ENCODE results near the gene DTNBP1.
A peak's percentile ranks its signal among the peaks of the same experiment; 100 is the strongest.
"Not testable (repeated sequence)": the region's sequence is repeated elsewhere in the genome, so short reads cannot be mapped to it uniquely, and the experiment has no call there.

Gene DTNBP1

DNA sequence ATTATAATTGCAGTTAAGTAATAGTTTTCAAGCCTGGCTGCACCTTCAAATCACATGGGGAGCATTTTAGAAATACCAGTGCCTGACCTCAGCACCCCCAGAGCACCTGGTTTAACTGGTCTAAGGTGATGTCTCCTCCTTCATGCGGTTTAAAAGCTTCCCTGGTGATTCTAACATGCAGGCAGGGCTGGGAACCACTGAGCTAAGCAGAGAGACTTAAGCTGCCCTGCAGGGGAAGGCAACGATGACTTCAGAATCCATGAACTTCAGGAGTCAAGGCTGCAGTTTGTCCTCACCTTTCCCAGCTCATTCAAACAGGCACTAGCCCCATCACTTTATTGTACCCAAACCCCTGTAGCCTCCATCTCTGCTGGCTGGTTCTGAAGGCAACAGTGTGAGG is 6.1 kb upstream of the DTNBP1 start:
- Histone ChIP-seq H3K36me3 (replicated peaks; ENCODE audit: insufficient read depth, low read length) (no peaks in the 10 kb centered on the region), H3K27ac (ENCODE audit: low read length) (no peak overlapping the region), H2AFZ (ENCODE audit: low read length) (no peak overlapping the region), H3K27me3 (replicated peaks; ENCODE audit: insufficient read depth, low read length) (no peaks in the 10 kb centered on the region), H3K4me2 (ENCODE audit: low read depth, low read length) (no peak overlapping the region), H4K20me1 (ENCODE audit: insufficient read depth, low read length) (no peaks in the 10 kb centered on the region), H3K9me3 (replicated peaks; ENCODE audit: insufficient read depth, low read length) (no peaks in the 10 kb centered on the region), H3F3A (ENCODE audit: insufficient read depth, low read length) (no peaks in the 10 kb centered on the region), H3K9ac (ENCODE audit: low read length) (no peak overlapping the region), H3K79me2 (ENCODE audit: low read length) (no peaks in the 10 kb centered on the region), H3K4me3 (ENCODE audit: low read length) (no peak overlapping the region), H3K9me2 (replicated peaks; ENCODE audit: insufficient read depth, low read length) (no peaks in the 10 kb centered on the region), H3K4me1 (ENCODE audit: low read length) (no peaks in the 10 kb centered on the region)
- no peak for TF ChIP-seq EZH2phosphoT487 (IDR thresholded peaks at IDR 0.05; ENCODE audit: low read length)
- no peak for DNase-seq

DNA sequence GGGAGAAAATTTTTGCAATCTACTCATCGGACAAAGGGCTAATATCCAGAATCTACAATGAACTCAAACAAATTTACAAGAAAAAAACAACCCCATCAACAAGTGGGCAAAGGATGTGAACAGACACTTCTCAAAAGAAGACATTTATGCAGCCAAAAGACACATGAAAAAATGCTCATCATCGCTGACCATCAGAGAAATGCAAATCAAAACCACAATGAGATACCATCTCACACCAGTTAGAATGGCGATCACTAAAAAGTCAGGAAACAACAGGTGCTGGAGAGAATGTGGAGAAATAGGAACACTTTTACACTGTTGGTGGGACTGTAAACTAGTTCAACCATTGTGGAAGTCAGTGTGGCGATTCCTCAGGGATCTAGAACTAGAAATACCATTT is 4.1 kb upstream of the DTNBP1 start:
- H3K9ac ChIP-seq (ENCODE audit: low read length); H3K27me3 ChIP-seq (replicated peaks; ENCODE audit: insufficient read depth, low read length); H3F3A ChIP-seq (ENCODE audit: insufficient read depth, low read length): not testable (repeated sequence)

DNA sequence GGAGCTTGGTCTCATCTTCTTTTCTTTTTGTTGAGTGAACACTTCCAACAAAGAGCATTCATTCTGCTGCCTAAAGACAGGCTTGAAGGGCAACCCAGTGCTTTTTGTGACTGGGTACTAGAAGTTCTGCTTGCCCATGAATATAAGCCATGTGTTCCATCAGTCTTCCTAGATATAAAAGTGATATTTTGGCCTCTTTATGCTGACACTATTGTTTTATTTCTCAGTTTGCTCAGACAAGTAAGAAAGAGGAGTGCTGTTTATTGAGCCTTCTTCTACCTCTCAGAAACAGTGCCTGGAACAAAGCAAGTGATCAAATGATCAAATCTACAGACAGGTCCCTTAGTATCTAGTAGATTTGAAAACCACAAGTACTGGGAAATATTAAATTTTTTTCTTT is 2.4 kb upstream of the DTNBP1 start:
- H3K27ac ChIP-seq (ENCODE audit: low read length) = no peak overlapping the region
- peaks cover 16% of the 10 kb centered on the region for H3K79me2 ChIP-seq (ENCODE audit: low read length)
- DNase-seq = no peak
- no peaks in the 10 kb centered on the region for H3K27me3 ChIP-seq (replicated peaks; ENCODE audit: insufficient read depth, low read length)
- no peaks in the 10 kb centered on the region for H4K20me1 ChIP-seq (ENCODE audit: insufficient read depth, low read length)
- H3K9ac ChIP-seq (ENCODE audit: low read length) = no peak overlapping the region
- no peaks in the 10 kb centered on the region for H3K9me2 ChIP-seq (replicated peaks; ENCODE audit: insufficient read depth, low read length)
- peaks cover 11% of the 10 kb centered on the region; the same call in 1 of the 2 replicates for H3F3A ChIP-seq (ENCODE audit: insufficient read depth, low read length)
- no peak for TF ChIP-seq CTCF (IDR thresholded peaks at IDR 0.05; ENCODE audit: low read length)
- TF ChIP-seq EZH2 (optimal IDR thresholded peaks at IDR 0.05; ENCODE audit: low read depth, low read length) = no peak
- TF ChIP-seq EZH2phosphoT487 (IDR thresholded peaks at IDR 0.05; ENCODE audit: low read length) = no peak
- no peaks in the 10 kb centered on the region for H3K9me3 ChIP-seq (replicated peaks; ENCODE audit: insufficient read depth, low read length)
- no peak overlapping the region for H3K4me2 ChIP-seq (ENCODE audit: low read depth, low read length)
- H3K36me3 ChIP-seq (replicated peaks; ENCODE audit: insufficient read depth, low read length) = no peaks in the 10 kb centered on the region; the same call in 1 of the 2 replicates
- H3K4me1 ChIP-seq (ENCODE audit: low read length) = no peaks in the 10 kb centered on the region
- no peak overlapping the region for H3K4me3 ChIP-seq (ENCODE audit: low read length)
- H2AFZ ChIP-seq (ENCODE audit: low read length) = no peak overlapping the region

More for the DNA sequence above, 4.1 kb upstream of the DTNBP1 start:
- not testable (repeated sequence) for H3K79me2 ChIP-seq (ENCODE audit: low read length); DNase-seq; H3K9me2 ChIP-seq (replicated peaks; ENCODE audit: insufficient read depth, low read length); H3K27ac ChIP-seq (ENCODE audit: low read length); H3K4me3 ChIP-seq (ENCODE audit: low read length); H3K36me3 ChIP-seq (replicated peaks; ENCODE audit: insufficient read depth, low read length); H3K4me1 ChIP-seq (ENCODE audit: low read length); H3K9me3 ChIP-seq (replicated peaks; ENCODE audit: insufficient read depth, low read length); H4K20me1 ChIP-seq (ENCODE audit: insufficient read depth, low read length); H3K4me2 ChIP-seq (ENCODE audit: low read depth, low read length); H2AFZ ChIP-seq (ENCODE audit: low read length)

DNA sequence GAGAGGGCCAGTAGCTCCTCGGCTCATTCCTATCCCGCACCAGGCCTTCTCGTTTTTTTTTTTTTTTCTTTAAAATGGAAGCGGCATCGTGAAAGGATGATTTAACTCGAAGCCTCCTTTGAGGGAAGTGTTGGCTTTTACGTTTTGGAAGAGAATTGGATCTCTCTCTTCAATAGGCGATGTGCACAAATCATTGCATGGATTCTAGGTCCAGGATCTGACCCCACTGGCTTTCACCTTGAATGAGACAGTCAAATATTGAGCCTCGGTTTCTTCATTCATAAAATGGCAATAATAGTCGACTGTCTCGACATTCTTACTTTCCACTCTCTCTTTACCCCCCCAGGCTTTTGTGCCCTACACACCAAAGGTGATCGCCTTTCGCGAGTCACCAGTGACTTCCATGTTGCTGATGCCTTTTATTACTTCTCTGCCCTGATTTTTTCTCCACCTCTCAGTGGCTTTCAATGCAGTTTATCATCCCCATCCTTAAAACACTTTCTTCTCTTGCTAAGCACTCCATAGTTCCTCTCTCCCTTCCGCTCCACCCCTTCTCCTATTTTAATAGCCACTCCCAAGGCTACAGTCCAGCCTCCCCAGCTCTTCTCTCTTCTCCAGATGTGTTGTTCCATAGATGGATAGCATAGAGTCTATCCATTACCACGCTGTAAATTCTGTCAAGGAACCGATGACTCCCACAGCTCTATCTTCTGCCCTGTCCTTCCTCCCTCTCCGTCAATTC is 473 bp upstream of the DTNBP1 start:
- Histone ChIP-seq H4K20me1 (ENCODE audit: insufficient read depth, low read length) (no peaks in the 10 kb centered on the region), H3K9me3 (replicated peaks; ENCODE audit: insufficient read depth, low read length) (no peaks in the 10 kb centered on the region), H3F3A (ENCODE audit: insufficient read depth, low read length) (peaks cover 16% of the 10 kb centered on the region; the same call in 1 of the 2 replicates), H3K27ac (ENCODE audit: low read length) (no peak overlapping the region), H3K79me2 (ENCODE audit: low read length) (peaks cover 25% of the 10 kb centered on the region), H3K4me3 (ENCODE audit: low read length) (peak overlapping the region; percentile 82; the same call in 1 of the 2 replicates), H3K36me3 (replicated peaks; ENCODE audit: insufficient read depth, low read length) (no peaks in the 10 kb centered on the region; the same call in 1 of the 2 replicates), H3K27me3 (replicated peaks; ENCODE audit: insufficient read depth, low read length) (no peaks in the 10 kb centered on the region), H2AFZ (ENCODE audit: low read length) (peak overlapping the region; percentile 74), H3K4me1 (ENCODE audit: low read length) (peaks cover 6% of the 10 kb centered on the region), H3K4me2 (ENCODE audit: low read depth, low read length) (peak overlapping the region; percentile 95; the same call in 1 of the 2 replicates), H3K9me2 (replicated peaks; ENCODE audit: insufficient read depth, low read length) (no peaks in the 10 kb centered on the region), H3K9ac (ENCODE audit: low read length) (no peak overlapping the region)
- no peak for DNase-seq
- TF ChIP-seq EZH2phosphoT487 (IDR thresholded peaks at IDR 0.05; ENCODE audit: low read length) (no peak), EZH2 (optimal IDR thresholded peaks at IDR 0.05; ENCODE audit: low read depth, low read length) (no peak), CTCF (IDR thresholded peaks at IDR 0.05; ENCODE audit: low read length) (no peak)
